Stimulated activated CD4-positive, alpha-beta T cell treated with anti-CD3 and anti-CD28 coated beads, Interleukin-4, amount 100 ng/mL, for 1 hour (primary cell): ENCODE measurements around the gene TM4SF20.
"Not testable (repeated sequence)": the region's sequence is repeated elsewhere in the genome, so short reads cannot be mapped to it uniquely, and the experiment has no call there.

Experiments used
- DNase-seq: peaks from one replicate; pipeline ENCODE4 v3.0.0-alpha.2; 2020

Gene TM4SF20

DNA sequence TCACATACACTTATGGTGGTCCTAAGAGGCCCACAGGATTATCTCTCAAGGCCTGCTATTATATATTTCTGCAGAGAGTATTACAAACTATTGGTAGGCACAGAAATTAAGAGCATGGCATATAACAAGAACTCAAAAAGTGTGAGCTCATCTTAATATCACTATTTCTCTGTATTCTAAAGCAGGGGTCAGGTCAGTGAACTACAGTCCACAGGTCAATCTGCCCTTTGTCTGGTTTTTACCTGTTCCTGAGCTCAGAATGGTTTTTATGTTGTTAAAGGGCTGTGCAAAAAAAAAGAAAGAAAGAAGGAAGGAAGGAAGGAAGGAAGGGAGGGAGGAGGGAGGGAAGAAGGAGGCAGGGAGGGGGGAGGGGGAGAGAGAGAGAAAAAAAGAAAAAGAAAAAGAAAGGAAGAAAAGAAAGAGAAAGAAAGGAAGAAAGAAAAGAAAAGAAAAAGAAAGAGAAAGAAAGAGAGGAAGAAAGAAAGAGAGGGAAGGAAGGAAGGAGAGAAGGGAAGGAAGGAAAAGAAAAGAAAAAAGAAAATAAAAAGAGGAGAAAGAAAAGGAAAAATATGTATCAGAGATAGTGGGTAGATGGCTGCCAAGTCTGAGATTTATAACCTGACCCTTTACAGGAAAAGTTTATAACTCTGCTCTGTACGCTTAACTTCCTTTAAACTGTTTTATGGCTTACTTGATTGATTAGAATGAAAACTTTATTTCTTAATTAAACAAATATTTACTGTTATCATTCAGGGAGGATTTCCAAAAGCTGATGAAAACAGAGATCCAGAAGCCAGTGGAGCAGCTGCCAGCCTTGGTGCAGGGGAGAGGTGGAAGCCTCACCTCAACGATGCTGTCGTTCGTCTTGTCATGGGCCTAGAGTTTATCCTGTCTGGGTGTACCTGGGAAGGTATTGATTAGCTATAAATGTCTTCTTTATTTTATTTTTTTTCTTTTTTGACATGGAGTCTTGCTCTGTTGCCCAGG is 19.9 kb upstream of the TM4SF20 start:
- no peak for DNase-seq

GRCh38 chr2:227397562-227397961 is 18.5 kb upstream of the TM4SF20 start:
- DNase-seq: no peak

DNA sequence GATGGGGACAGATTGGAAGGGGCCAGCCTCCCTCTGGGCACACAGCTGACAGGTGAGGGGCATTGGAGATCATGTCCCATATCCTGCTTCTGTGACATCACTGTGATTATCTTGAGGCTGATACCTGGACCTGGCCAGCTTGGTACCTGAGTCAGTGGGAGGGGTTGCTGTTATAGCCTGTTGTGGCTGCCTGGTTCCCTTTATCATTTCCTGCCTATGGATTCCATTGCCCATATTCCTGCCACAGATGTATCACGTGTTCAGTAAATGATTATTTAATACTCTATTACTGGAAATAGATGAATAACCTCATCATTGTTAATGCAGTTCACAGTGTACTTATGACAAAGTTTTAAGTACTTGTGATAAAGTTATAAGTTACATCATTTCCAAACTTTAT is 16.4 kb upstream of the TM4SF20 start:
- no peak for DNase-seq

GRCh38 chr2:227394401-227394800 is 15.3 kb upstream of the TM4SF20 start:
- no peak for DNase-seq

- no peak for DNase-seq
These were observed 11.6 kb upstream of the TM4SF20 start for GRCh38 chr2:227390468-227391256.

- DNase-seq: no peak
These were observed 10.6 kb upstream of the TM4SF20 start for GRCh38 chr2:227389661-227390060.

GRCh38 chr2:227389231-227389630 is 10.1 kb upstream of the TM4SF20 start:
- DNase-seq: no peak

DNA sequence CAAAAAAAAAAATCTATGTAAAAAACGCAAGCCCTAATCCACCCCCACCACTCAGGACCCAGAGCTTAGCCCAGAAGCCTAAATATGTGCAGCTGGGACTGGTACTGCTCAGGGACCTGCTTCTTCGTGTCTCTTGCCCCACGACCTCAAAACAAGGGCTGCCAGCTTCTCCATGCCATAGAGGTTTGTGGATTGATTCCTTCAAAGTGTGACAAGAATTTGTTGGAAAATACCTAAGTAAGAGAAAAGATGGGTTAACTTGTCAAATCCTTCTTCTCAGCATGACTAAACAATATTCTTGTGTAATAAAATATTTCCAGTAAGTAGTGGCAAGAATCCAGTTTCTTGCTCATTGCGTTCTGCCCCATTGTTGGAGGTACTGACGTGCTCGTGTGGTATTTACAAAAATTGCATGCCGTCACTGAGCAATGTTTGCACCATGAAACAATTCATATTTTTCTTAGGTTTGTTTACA is 9.5 kb upstream of the TM4SF20 start:
- no peak for DNase-seq

DNA sequence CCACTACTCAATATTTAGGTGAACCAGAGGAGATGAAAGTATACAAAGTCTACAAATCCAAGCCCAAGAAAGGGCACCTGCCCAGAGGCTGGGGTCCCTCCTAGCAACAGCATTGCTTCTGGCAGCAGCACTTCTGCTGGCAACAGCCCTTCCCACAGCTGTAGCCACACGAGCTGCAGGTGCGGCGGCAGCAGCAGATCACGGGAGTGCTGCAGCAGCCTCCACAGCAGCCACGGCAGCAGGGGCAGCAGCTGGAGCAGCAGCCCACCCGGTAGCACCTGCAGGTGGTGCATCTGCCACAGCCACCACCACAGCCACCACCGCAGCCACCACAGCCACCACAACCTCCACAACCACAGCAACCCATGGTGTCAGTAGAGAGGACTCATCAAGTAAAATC is 8.5 kb upstream of the TM4SF20 start, which contains the start of gene SCYGR1:
Gene SCYGR1 (minus strand): TSS at position 367 of the 400 bp plus-strand sequence. CDS start 0 bp downstream, at position 367.
- DNase-seq: not testable (repeated sequence)

DNA sequence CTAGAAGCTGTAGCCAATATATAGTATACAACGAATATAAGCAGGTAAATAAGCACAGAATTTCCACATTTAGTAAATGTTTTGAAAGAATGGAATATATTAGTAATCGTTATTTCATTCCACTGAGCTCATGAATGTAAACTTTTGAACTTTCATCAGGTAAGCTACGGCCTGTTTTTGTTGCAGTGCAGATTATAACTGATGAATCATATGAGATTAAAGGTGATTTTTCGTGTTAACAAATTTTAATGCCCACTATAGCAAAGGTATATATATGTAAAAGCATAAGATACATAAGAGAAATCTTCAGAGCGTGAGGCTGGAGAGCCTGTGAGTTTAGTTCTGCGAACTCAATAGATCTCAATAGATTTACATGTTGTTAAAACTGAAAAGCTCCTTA is 7.5 kb upstream of the TM4SF20 start:
- DNase-seq: no peak

- DNase-seq: no peak
These were observed 4.6 kb upstream of the TM4SF20 start for GRCh38 chr2:227383686-227384085.

- peak; percentile 12 for DNase-seq
These were observed 3.2 kb upstream of the TM4SF20 start for GRCh38 chr2:227382241-227382835.

GRCh38 chr2:227378371-227378782 is 729 bp downstream of the TM4SF20 start:
- DNase-seq: no peak

- no peak for DNase-seq
These were observed 1.4 kb downstream of the TM4SF20 start for GRCh38 chr2:227377467-227378351.

DNA sequence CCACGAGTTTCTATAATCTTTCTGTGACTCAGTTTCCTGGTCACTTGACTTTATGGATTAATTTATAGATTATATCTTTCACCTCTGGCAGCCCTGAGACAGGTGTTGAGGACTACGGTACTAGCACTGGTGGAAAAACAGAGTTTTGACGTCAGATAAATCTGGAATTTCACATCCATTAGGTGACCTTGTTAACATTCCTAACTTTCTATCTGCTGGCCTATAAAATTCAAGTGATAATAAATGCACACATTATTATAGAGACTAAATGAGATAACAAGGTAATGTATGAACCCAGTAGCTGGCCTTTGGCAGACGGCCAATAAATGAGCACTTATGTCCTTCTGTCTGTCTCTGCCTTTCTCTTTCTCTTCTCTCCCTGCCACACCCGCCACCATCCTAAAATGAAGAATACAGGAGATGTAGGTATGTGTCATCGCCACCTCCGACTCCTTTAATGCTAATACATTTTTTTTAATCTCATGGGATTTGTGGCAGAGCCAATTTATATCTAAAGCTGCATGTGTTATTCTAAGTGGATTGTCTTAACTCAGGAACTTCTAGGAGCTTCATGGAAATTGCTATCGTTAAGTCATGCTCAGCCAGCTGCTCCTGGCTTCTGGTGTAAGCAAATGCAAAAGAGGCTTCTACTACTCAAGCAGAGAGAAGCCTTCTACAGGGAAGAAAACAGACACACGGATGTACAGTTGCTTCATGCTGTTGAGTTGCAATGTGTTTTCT is 2.3 kb downstream of the TM4SF20 start:
- no peak for DNase-seq

DNA sequence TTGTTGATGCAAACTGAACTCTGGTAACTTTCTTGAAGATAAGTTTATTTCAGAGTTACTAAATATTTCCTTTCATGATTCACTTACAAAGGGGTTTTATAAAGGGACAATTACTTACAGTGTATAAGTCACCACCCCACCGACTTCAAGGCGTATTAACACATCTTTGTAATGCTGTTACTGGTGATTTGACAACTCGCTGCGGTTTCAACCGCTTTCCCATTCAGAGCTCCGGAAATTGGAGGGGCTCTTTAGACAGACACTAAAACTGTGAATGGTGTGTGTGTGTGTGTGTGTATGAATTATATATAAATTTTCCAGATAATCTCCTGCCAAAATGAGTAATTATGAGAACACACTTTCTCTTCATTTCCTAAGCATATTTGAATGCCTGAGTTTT is 4.9 kb downstream of the TM4SF20 start:
- no peak for DNase-seq

DNA sequence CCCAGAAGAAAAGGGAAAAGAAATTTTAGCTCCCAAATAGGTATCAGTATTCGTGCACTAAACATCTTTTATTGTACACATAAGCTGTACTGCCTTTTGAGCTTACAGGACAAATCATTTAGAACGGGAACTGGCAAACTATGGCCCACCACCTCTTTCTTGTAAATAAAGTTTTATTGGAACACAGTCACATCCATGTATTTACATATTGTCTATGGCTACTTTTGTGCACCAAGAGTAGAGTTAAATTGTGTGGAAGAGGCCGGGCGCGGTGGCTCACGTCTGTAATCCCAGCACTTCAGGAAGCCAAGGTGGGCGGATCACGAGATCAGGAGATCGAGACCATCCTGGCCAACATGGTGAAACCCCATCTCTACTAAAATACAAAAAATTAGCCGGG is 5.7 kb downstream of the TM4SF20 start:
- no peak for DNase-seq

DNA sequence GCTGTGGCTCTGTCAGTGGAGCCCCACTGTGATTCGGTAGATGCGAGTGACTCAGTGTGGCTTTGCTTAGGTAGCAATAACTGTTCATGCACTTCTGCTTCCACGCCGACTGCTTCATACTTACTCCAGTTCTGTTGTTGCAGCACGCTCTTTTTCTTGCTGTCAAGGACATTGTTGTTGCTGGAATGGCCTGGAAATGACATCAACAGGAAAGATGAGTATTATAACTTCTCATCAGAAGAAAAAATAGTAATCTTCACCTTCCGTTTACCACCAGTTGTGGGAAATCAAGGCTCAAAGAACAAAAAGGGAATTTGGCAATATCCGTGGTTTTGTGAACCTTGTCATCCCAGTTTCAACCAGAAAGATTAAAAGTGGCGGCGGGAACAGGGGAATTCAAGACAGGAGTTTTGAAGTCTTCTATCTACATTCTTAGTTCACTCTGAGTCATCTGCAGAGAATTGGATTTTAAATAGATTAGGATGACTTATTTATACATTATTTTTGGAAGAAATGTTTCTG is 8.3 kb downstream of the TM4SF20 start:
- DNase-seq: no peak

DNA sequence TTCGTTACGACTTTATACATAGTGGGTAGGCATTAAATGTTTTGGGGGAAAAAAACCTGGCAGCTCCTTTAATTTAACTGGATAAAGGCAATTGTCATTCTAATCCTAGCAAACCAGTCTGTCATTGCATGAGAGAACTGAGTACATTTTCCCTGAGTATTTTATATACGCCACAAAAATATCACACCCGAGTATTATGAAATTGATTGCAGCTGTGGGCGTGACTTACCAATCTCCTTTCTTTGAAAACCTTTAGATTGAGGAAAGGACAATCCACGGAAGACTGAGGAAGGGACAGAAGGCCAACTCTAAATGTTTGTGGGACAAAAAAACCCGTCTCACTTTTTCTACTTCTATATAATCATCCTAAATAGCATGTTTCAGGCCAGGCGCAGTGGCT is 9.0 kb downstream of the TM4SF20 start:
- no peak for DNase-seq

DNA sequence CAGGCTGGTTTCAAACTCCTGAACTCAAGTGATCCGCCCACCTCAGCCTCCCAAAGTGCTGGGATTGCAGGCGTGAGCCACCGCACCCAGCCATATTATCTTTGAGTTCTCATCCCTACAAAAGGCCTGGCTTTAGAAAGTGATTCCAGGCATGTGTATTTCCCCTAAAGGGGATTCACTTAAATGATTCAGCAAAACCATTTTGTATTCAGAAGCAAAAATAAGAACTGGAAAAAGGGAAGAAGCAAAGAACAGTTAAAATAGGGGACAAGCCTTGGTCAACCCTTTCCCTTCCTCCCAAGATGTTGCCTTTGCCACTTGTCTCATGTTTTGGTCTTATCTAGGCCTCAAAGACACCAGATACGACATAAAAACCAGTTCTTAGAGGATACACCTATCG is 10.5 kb downstream of the TM4SF20 start:
- DNase-seq: no peak

DNA sequence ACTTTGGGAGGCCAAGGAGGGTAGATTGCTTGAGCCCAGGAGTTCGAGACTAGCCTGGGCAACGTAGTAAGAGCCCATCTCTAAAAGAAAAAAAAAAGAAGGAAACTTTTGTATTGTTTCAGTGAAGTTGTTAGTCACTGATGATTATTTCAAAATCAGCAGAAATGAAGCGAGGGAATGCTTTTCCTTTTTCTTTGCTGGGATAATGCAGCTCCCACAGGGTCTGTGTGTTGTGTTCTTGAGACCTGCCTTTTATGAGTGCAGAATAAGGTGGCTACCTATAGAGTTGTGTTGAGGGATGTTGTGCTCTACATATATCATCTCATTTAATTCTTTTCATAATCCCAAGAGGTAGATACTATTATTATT is 11.7 kb downstream of the TM4SF20 start:
- no peak for DNase-seq
